Immature natural killer cell (primary cell): ENCODE measurements around the gene ZNF284. TPM values are rescaled to one million over a fixed set of nuclear protein-coding genes. Genes with fewer than 3 reads are reported as not detected.

Experiments used
- DNase-seq, 3 donors: peaks; one replicate each; pipeline ENCODE4 v3.0.0; 2022; ENCODE audit warnings: mixed read lengths in 1 of 3
- H3K27ac Mint-ChIP-seq, 6 donors: one replicate each; pipeline ENCODE4 v1.8.0; 2020; ENCODE audit warnings: mixed read lengths in 6 of 6, mild to moderate bottlenecking in 5 of 6, inconsistent platforms in 4 of 6, moderate library complexity in 3 of 6
- H3K27me3 Mint-ChIP-seq, 3 donors: one replicate each; pipeline ENCODE4 v1.8.0; 2020 to 2021; ENCODE audit warnings: low read depth in 3 of 3, mild to moderate bottlenecking in 3 of 3, mixed read lengths in 3 of 3, moderate library complexity in 3 of 3, inconsistent platforms in 1 of 3
- H3K36me3 Mint-ChIP-seq, 3 donors: one replicate each; pipeline ENCODE4 v1.8.0; 2020; ENCODE audit warnings: mixed read lengths in 3 of 3, inconsistent platforms in 2 of 3, mild to moderate bottlenecking in 2 of 3
- H3K4me1 Mint-ChIP-seq, 2 donors: one replicate each; pipeline ENCODE4 v1.8.0; 2020; ENCODE audit warnings: inconsistent platforms in 2 of 2, mild to moderate bottlenecking in 2 of 2, mixed read lengths in 2 of 2, moderate library complexity in 1 of 2
- H3K4me3 Mint-ChIP-seq, 5 donors: one replicate each; pipeline ENCODE4 v1.8.0; 2020; ENCODE audit warnings: mild to moderate bottlenecking in 5 of 5, mixed read lengths in 5 of 5, inconsistent platforms in 3 of 5, moderate library complexity in 3 of 5
- H3K9me3 Mint-ChIP-seq, 6 donors: one replicate each; pipeline ENCODE4 v1.8.0; 2020; ENCODE audit warnings: mild to moderate bottlenecking in 6 of 6, mixed read lengths in 6 of 6, inconsistent platforms in 4 of 6, moderate library complexity in 3 of 6
- polyA plus RNA-seq, 3 donors: library from polyadenylated mRNA; unstranded; fragments of 300-500 nt; fragmentation: Illumina TruSeq; gene quantifications; one replicate each; pipeline ENCODE4 v1.2.3, GENCODE V29; 2021

Gene ZNF284
- under 1 TPM; 0.24 to 0.99 (median 0.84) TPM for polyA plus RNA-seq

- peak within 1 kb of the TSS; percentile 81 to 90 (median 86) for H3K27ac Mint-ChIP-seq
- peak within 1 kb of the TSS; percentile 89 to 96 (median 95) for H3K4me3 Mint-ChIP-seq
- H3K4me1 Mint-ChIP-seq: peaks cover 25 to 26% of the 10 kb centered on the region in 2 donors
- peak; percentile 81 to 85 (median 83) for DNase-seq
- H3K9me3 Mint-ChIP-seq: peaks cover 14 to 35% (median 23%) of the 10 kb centered on the region in 6 donors
- peaks cover 0 to 8% (median 4%) of the 10 kb centered on the region in 3 donors for H3K27me3 Mint-ChIP-seq
- peaks cover 14 to 19% (median 17%) of the 10 kb centered on the region in 3 donors for H3K36me3 Mint-ChIP-seq
These were observed at the start of gene ZNF284 for GRCh38 chr19:44071824-44072542. TSS of gene ZNF284 (plus strand) at chr19:44072159. CDS start at chr19:44076390, 4,231 bp downstream.

GRCh38 chr19:44024900-44025216, 47.1 kb upstream of the ZNF284 start:
- peaks cover 22 to 35% of the 10 kb centered on the region in 2 donors for H3K4me1 Mint-ChIP-seq
- H3K4me3 Mint-ChIP-seq: peak overlapping the region; percentile 93 to 100 (median 96)
- peak overlapping the region; percentile 81 to 98 (median 92) for H3K27ac Mint-ChIP-seq
- DNase-seq: no peak
- H3K9me3 Mint-ChIP-seq: peaks cover 4 to 41% (median 23%) of the 10 kb centered on the region in 6 donors
- H3K36me3 Mint-ChIP-seq: peaks cover 38 to 43% (median 40%) of the 10 kb centered on the region in 3 donors
- H3K27me3 Mint-ChIP-seq: peaks cover 2 to 19% (median 8%) of the 10 kb centered on the region in 3 donors

GRCh38 chr19:44025217-44025936, 46.6 kb upstream of the ZNF284 start, which contains the start of gene ZNF222:
TSS of gene ZNF222 (plus strand) at chr19:44025379. CDS start at chr19:44025437, 58 bp downstream.
- peak within 1 kb of the TSS; percentile 93 to 100 (median 96) for H3K4me3 Mint-ChIP-seq
- H3K36me3 Mint-ChIP-seq: peaks cover 43 to 45% (median 44%) of the 10 kb centered on the region in 3 donors

GRCh38 chr19:44026622-44027021, 45.3 kb upstream of the ZNF284 start:
- Mint-ChIP-seq H3K4me1 (peaks cover 22 to 35% of the 10 kb centered on the region in 2 donors), H3K36me3 (peaks cover 51 to 56% (median 54%) of the 10 kb centered on the region in 3 donors), H3K27ac (no peak overlapping the region), H3K9me3 (peaks cover 16 to 47% (median 36%) of the 10 kb centered on the region in 6 donors), H3K27me3 (peaks cover 2 to 12% (median 8%) of the 10 kb centered on the region in 3 donors), H3K4me3 (peak overlapping the region; percentile 37 to 100 (median 96))
- no peak for DNase-seq

More at GRCh38 chr19:44025217-44025936, 46.6 kb upstream of the ZNF284 start, which contains the start of gene ZNF222:
- peaks cover 9 to 41% (median 26%) of the 10 kb centered on the region in 6 donors for H3K9me3 Mint-ChIP-seq
- peak; percentile 68 to 76 (median 73) for DNase-seq
- peaks cover 22 to 35% of the 10 kb centered on the region in 2 donors for H3K4me1 Mint-ChIP-seq
- peaks cover 2 to 19% (median 8%) of the 10 kb centered on the region in 3 donors for H3K27me3 Mint-ChIP-seq
- peak within 1 kb of the TSS; percentile 81 to 98 (median 92) for H3K27ac Mint-ChIP-seq

- Mint-ChIP-seq H3K36me3 (peaks cover 60 to 69% (median 68%) of the 10 kb centered on the region in 3 donors), H3K4me3 (no peak overlapping the region), H3K4me1 (peaks cover 3 to 9% of the 10 kb centered on the region in 2 donors), H3K27ac (no peak overlapping the region), H3K27me3 (peaks cover 0 to 4% (median 3%) of the 10 kb centered on the region in 3 donors), H3K9me3 (peaks cover 50 to 94% (median 86%) of the 10 kb centered on the region in 6 donors)
- DNase-seq: no peak
These were observed 39.9 kb upstream of the ZNF284 start for GRCh38 chr19:44032001-44032610.

GRCh38 chr19:44042147-44042546, 29.8 kb upstream of the ZNF284 start:
- Mint-ChIP-seq H3K9me3 (peaks cover 21 to 65% (median 36%) of the 10 kb centered on the region in 6 donors), H3K27me3 (peaks cover 4 to 15% (median 6%) of the 10 kb centered on the region in 3 donors), H3K4me1 (no peaks in the 10 kb centered on the region), H3K4me3 (no peak overlapping the region), H3K27ac (peak overlapping the region in 1 of 6 donors; percentile 5), H3K36me3 (peaks cover 3 to 20% (median 4%) of the 10 kb centered on the region in 3 donors)
- no peak for DNase-seq

GRCh38 chr19:44050740-44051649, 21.0 kb upstream of the ZNF284 start:
- Mint-ChIP-seq H3K27me3 (peaks cover 0 to 20% (median 7%) of the 10 kb centered on the region in 3 donors), H3K4me1 (peaks cover 27 to 29% of the 10 kb centered on the region in 2 donors), H3K36me3 (peaks cover 3 to 15% (median 15%) of the 10 kb centered on the region in 3 donors), H3K27ac (peak overlapping the region; percentile 80 to 91 (median 85)), H3K9me3 (peaks cover 0 to 7% (median 3%) of the 10 kb centered on the region in 6 donors), H3K4me3 (peak overlapping the region; percentile 92 to 97 (median 94))
- DNase-seq: peak in 1 of 3 donors; percentile 10

- Mint-ChIP-seq H3K27me3 (peaks cover 0 to 18% (median 6%) of the 10 kb centered on the region in 3 donors), H3K4me1 (peaks cover 27 to 29% of the 10 kb centered on the region in 2 donors), H3K4me3 (peak within 1 kb of the TSS; percentile 92 to 97 (median 94)), H3K9me3 (peaks cover 0 to 7% (median 3%) of the 10 kb centered on the region in 6 donors), H3K36me3 (peaks cover 5 to 19% (median 18%) of the 10 kb centered on the region in 3 donors), H3K27ac (peak within 1 kb of the TSS; percentile 80 to 91 (median 85))
- DNase-seq: peak; percentile 38 to 52 (median 44)
These were observed 20.1 kb upstream of the ZNF284 start, which contains the start of gene ZNF223 for GRCh38 chr19:44051650-44052402. TSS of gene ZNF223 (plus strand) at chr19:44052036. CDS start at chr19:44055177, 3,141 bp downstream.

- no peak for DNase-seq
- H3K9me3 Mint-ChIP-seq: peaks cover 0 to 7% (median under 1%) of the 10 kb centered on the region in 6 donors
- H3K27me3 Mint-ChIP-seq: peaks cover 0 to 8% (median 2%) of the 10 kb centered on the region in 3 donors
- no peak overlapping the region for H3K4me3 Mint-ChIP-seq
- H3K36me3 Mint-ChIP-seq: peaks cover 20 to 51% (median 51%) of the 10 kb centered on the region in 3 donors
- H3K4me1 Mint-ChIP-seq: peaks cover 22 to 24% of the 10 kb centered on the region in 2 donors
- H3K27ac Mint-ChIP-seq: no peak overlapping the region
These were observed 16.1 kb upstream of the ZNF284 start for GRCh38 chr19:44055870-44056269.

- no peaks in the 10 kb centered on the region for H3K4me1 Mint-ChIP-seq
- H3K36me3 Mint-ChIP-seq: peaks cover 43 to 85% (median 85%) of the 10 kb centered on the region in 3 donors
- H3K27me3 Mint-ChIP-seq: no peaks in the 10 kb centered on the region
- H3K4me3 Mint-ChIP-seq: no peak overlapping the region
- peaks cover 0 to 7% (median 1%) of the 10 kb centered on the region in 6 donors for H3K9me3 Mint-ChIP-seq
- DNase-seq: no peak
- H3K27ac Mint-ChIP-seq: no peak overlapping the region
These were observed 12.7 kb upstream of the ZNF284 start for GRCh38 chr19:44059229-44059628.

GRCh38 chr19:44061038-44061437, 10.9 kb upstream of the ZNF284 start:
- DNase-seq: no peak
- peaks cover 54 to 84% (median 79%) of the 10 kb centered on the region in 3 donors for H3K36me3 Mint-ChIP-seq
- H3K27ac Mint-ChIP-seq: no peak overlapping the region
- H3K4me1 Mint-ChIP-seq: no peaks in the 10 kb centered on the region
- peaks cover 2 to 15% (median 9%) of the 10 kb centered on the region in 6 donors for H3K9me3 Mint-ChIP-seq
- H3K27me3 Mint-ChIP-seq: no peaks in the 10 kb centered on the region
- H3K4me3 Mint-ChIP-seq: no peak overlapping the region
